Jurkat, Clone E6-1 (cell line): ENCODE measurements around the gene SLC46A3. TPM values are rescaled to one million over a fixed set of nuclear protein-coding genes. Genes with fewer than 3 reads are reported as not detected.
"Not testable (repeated sequence)": the region's sequence is repeated elsewhere in the genome, so short reads cannot be mapped to it uniquely, and the experiment has no call there.

ENCODE experiments used
- DNase-seq: peaks from one replicate; pipeline ENCODE4 v3.0.0-alpha.2; 2011; ENCODE audit warnings: low read depth, low spot score
- H3K4me3 ChIP-seq: 2 replicates; pipeline ENCODE4 v1.5.1; 2011; ENCODE audit warnings: mild to moderate bottlenecking, low read length, control low read depth, moderate library complexity
- polyA plus RNA-seq: library from polyadenylated mRNA; unstranded; fragments of >200 nt; gene quantifications from one replicate; pipeline ENCODE4 v1.2.1, GENCODE V29; 2012; ENCODE audit warnings: missing spikeins; ENCODE audit not compliant: insufficient read length, insufficient read depth

SLC46A3 gene
- 9.1 TPM for polyA plus RNA-seq

- DNase-seq, result peak; percentile 95
- H3K4me3 ChIP-seq, result peak within 1 kb of the TSS; percentile 80
Measured at GRCh38 chr13:28718543-28719226, at the start of gene SLC46A3. SLC46A3 (minus strand) TSS chr13:28718970; CDS start chr13:28717998, 972 bp downstream.

- H3K4me3 ChIP-seq, result no peak overlapping the region
- peak; percentile 14 for DNase-seq
Measured at GRCh38 chr13:28763887-28764286, 45.1 kb upstream of the SLC46A3 start.

GRCh38 chr13:28761586-28761985 lies 42.8 kb upstream of the SLC46A3 start:
- DNase-seq, result no peak
- H3K4me3 ChIP-seq, result no peak overlapping the region

GRCh38 chr13:28755546-28755870 lies 36.7 kb upstream of the SLC46A3 start:
- DNase-seq, result no peak
- no peak overlapping the region for H3K4me3 ChIP-seq

GRCh38 chr13:28754698-28755545 lies 36.2 kb upstream of the SLC46A3 start:
- peak; percentile 9 for DNase-seq
- H3K4me3 ChIP-seq, result no peak overlapping the region

- no peak for DNase-seq
Measured at GRCh38 chr13:28753946-28754345, 35.2 kb upstream of the SLC46A3 start.

GRCh38 chr13:28753208-28753892 lies 34.6 kb upstream of the SLC46A3 start:
- no peak for DNase-seq
- no peak overlapping the region for H3K4me3 ChIP-seq

More at GRCh38 chr13:28753946-28754345, 35.2 kb upstream of the SLC46A3 start:
- no peak overlapping the region for H3K4me3 ChIP-seq

- H3K4me3 ChIP-seq, result no peak overlapping the region
- DNase-seq, result no peak
Measured at GRCh38 chr13:28751175-28751960, 32.6 kb upstream of the SLC46A3 start.

- H3K4me3 ChIP-seq, result no peak overlapping the region
- DNase-seq, result no peak
Measured at GRCh38 chr13:28750187-28751045, 31.6 kb upstream of the SLC46A3 start.

- H3K4me3 ChIP-seq, result no peak overlapping the region
Measured at GRCh38 chr13:28747851-28748250, 29.1 kb upstream of the SLC46A3 start.

GRCh38 chr13:28746287-28746612 lies 27.5 kb upstream of the SLC46A3 start:
- no peak overlapping the region for H3K4me3 ChIP-seq
- DNase-seq, result no peak

More at GRCh38 chr13:28747851-28748250, 29.1 kb upstream of the SLC46A3 start:
- DNase-seq, result no peak

- no peak for DNase-seq
- no peak overlapping the region for H3K4me3 ChIP-seq
Measured at GRCh38 chr13:28744656-28745055, 25.9 kb upstream of the SLC46A3 start.

- DNase-seq, result no peak
- H3K4me3 ChIP-seq, result no peak overlapping the region
Measured at GRCh38 chr13:28744091-28744536, 25.3 kb upstream of the SLC46A3 start.

GRCh38 chr13:28743499-28744083 lies 24.8 kb upstream of the SLC46A3 start:
- DNase-seq, result no peak
- no peak overlapping the region for H3K4me3 ChIP-seq

GRCh38 chr13:28743020-28743419 lies 24.2 kb upstream of the SLC46A3 start:
- H3K4me3 ChIP-seq, result no peak overlapping the region
- DNase-seq, result no peak

- H3K4me3 ChIP-seq, DNase-seq: not testable (repeated sequence)
Measured at GRCh38 chr13:28742445-28742844, 23.7 kb upstream of the SLC46A3 start.

- no peak for DNase-seq
- H3K4me3 ChIP-seq, result no peak overlapping the region
Measured at GRCh38 chr13:28741084-28741491, 22.3 kb upstream of the SLC46A3 start.

- no peak for DNase-seq
- H3K4me3 ChIP-seq, result no peak overlapping the region
Measured at GRCh38 chr13:28739376-28739775, 20.6 kb upstream of the SLC46A3 start.
